Stomach smooth muscle (tissue), 2 donors: ENCODE results near the gene PACRG.

Source experiments
- H3K27ac ChIP-seq: one replicate; pipeline ENCODE4 v1.7.0; 2013; ENCODE audit warnings: mild to moderate bottlenecking, low read length, inconsistent platforms
- H3K27me3 ChIP-seq, 2 donors: one replicate each; pipeline ENCODE4 v1.7.0; 2013; ENCODE audit warnings: low read length in 2 of 2; ENCODE audit not compliant: insufficient read depth in 2 of 2, control insufficient read depth in 1 of 2
- H3K36me3 ChIP-seq, 2 donors: one replicate each; pipeline ENCODE4 v1.7.0; 2013; ENCODE audit warnings: low read length in 2 of 2; ENCODE audit not compliant: control insufficient read depth in 2 of 2, insufficient read depth in 2 of 2
- H3K4me1 ChIP-seq: one replicate; pipeline ENCODE4 v1.7.0; 2013; ENCODE audit warnings: low read length; ENCODE audit not compliant: control insufficient read depth, insufficient read depth
- H3K4me3 ChIP-seq, 2 donors: one replicate each; pipeline ENCODE4 v1.7.0; 2013; ENCODE audit warnings: low read length in 2 of 2
- H3K9ac ChIP-seq, 2 donors: one replicate each; pipeline ENCODE4 v1.7.0; 2013; ENCODE audit warnings: low read length in 2 of 2, mild to moderate bottlenecking in 1 of 2
- H3K9me3 ChIP-seq, 2 donors: one replicate each; pipeline ENCODE4 v1.7.0; 2013; ENCODE audit warnings: low read length in 2 of 2; ENCODE audit not compliant: control insufficient read depth in 2 of 2
- donor health status: healthy.
- donor health status: Pancreatic carcinoma.

PACRG gene

DNA sequence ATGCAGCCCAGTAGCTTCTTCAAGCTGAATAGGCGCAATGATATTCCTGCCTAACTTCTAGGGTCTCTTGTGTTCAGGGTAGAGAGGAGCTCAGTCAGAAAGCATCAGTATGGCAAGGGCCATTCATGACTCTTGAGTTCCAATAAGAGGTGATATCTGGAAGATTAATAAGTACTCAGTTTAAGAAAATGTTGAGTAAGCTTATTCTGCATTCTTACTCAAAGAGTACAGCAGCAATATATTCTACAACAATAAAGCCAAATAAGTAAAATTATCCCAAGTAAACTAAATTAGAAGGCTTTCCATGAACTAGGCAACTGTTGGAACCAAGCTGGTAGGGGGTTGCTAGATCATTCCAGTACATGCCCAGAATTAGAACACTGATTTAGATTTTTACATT lies 303.2 kb downstream of the PACRG start:
- no peaks in the 10 kb centered on the region for H3K4me1 ChIP-seq
- no peaks in the 10 kb centered on the region for H3K36me3 ChIP-seq
- no peaks in the 10 kb centered on the region for H3K27me3 ChIP-seq
- H3K9me3 ChIP-seq, result no peaks in the 10 kb centered on the region
- no peak overlapping the region for H3K4me3 ChIP-seq
- no peak overlapping the region for H3K9ac ChIP-seq
- H3K27ac ChIP-seq, result no peak overlapping the region

DNA sequence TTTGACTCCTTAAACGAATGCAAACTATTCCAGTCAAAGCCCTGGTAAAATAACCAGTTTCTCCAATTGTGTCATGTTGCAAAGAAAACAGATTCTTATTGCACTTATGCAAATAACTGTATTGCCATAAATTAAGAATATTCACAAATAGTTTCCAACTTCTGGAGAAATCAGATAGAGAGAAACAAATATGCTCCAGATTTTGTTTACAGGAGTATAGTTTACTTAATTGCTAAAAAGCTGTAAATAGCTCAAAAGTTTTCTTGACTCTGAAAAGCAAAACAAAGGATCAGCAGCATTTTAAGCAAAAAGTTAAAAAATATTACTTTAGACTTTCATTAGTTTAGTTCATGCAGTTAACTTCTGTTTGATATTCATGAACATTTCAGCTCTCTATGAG lies 304.2 kb downstream of the PACRG start:
- Histone ChIP-seq H3K4me1 (no peaks in the 10 kb centered on the region), H3K27me3 (no peaks in the 10 kb centered on the region), H3K36me3 (no peaks in the 10 kb centered on the region), H3K9ac (no peak overlapping the region), H3K9me3 (no peaks in the 10 kb centered on the region), H3K27ac (no peak overlapping the region), H3K4me3 (no peak overlapping the region)

DNA sequence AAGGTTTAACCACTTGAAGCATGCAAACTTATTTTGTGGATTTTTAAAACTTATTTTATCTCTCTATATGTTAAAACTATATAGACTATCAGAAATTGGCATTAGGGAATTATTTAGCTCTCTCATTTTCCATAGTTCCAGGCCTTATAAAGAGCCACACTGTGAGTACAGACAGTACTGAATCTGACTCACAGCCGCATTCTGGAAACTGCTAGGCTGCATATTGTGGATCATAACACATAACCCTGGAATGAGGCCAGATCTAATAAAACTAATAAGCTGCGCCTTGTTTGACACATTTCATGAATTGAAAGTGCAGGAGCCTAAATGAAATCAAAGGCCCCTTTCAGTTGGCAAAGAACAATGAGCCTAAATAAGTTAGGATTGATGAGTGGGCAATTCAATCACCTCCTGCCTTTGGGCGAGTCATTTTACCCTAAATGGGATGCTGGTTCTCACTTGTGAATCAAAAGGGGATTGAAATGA lies 308.4 kb downstream of the PACRG start:
- Histone ChIP-seq H3K36me3 (no peaks in the 10 kb centered on the region), H3K4me1 (no peaks in the 10 kb centered on the region), H3K9me3 (peaks cover 0 to 3% of the 10 kb centered on the region in 2 donors), H3K9ac (no peak overlapping the region), H3K27ac (no peak overlapping the region), H3K27me3 (no peaks in the 10 kb centered on the region), H3K4me3 (no peak overlapping the region)

DNA sequence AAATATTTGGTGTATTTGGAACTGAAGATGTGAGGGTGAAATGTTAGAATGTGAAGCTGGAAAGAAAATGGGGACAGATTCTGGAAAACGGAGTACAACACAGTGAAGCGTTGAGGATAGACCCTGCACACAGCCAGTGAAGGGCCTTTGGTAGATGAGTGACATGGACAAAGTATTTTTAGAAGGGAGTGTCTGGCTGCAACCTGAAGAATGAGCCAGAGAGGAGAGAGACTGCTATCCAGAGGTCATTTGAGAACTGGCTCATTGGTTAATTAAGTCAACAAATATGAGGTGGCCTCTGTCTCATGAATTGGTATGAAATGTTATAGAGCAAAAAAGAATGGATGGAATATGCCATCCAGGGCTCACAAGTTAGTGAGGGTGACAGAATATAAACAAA lies 310.5 kb downstream of the PACRG start:
- Histone ChIP-seq H3K9ac (no peak overlapping the region), H3K4me3 (no peak overlapping the region), H3K36me3 (no peaks in the 10 kb centered on the region), H3K27ac (no peak overlapping the region), H3K27me3 (no peaks in the 10 kb centered on the region), H3K9me3 (peaks cover 0 to 3% of the 10 kb centered on the region in 2 donors), H3K4me1 (no peaks in the 10 kb centered on the region)

DNA sequence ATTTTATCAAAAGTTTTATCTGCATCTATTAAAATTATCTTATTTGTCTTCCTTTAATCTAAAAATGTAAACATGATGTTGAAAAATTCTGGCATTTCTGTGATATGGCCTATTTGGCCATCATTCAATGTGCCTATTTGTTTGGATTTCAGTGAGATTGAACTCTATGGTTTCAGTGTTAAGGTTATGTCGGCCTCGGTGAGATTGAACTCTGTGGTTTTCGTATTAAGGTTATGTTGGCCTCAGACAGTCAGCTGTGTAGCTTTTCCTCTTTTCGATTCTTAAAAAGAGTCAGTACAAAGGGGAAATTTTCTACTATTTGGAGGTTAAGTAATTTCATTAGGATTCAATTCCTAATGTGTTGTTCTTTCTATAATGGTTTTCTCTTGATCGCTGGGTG lies 320.6 kb downstream of the PACRG start:
- Histone ChIP-seq H3K27me3 (no peaks in the 10 kb centered on the region), H3K4me3 (no peak overlapping the region)

DNA sequence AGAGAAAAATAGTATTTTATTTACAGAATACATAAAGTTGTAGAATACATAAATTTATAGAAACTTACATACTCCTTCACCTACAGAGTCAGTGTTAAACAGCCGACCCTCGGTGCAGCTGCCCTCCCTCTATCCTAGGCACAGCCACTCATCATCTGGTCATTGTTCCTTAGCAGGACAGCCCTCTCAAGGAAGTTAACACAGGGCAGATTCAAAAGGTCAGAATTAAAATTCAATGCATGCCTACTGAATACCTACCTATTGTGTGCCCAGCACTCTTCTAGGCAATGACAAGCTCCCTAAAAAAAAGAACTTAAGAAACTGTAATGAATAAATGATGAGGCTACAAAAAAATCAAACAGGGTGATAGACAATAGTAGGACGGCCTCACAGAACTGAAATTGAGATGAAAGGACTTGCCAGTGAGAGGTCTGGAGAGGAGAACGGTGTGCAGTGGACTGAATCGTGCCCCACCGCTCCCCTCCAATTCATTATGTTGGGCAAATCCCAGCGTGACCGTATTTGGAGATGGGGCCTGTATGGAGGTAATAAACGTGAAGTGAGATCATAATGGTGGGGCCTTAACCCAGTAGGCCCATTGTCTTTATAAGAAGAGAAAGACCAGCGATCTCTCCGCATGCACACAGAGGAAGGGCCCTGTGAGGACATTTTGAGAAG lies 326.0 kb downstream of the PACRG start:
- Histone ChIP-seq H3K9ac (no peak overlapping the region), H3K9me3 (peaks cover 2 to 3% of the 10 kb centered on the region in 2 donors), H3K36me3 (no peaks in the 10 kb centered on the region), H3K27me3 (no peaks in the 10 kb centered on the region), H3K4me3 (no peak overlapping the region), H3K4me1 (no peaks in the 10 kb centered on the region), H3K27ac (no peak overlapping the region)

More for the DNA sequence above, 320.6 kb downstream of the PACRG start:
- Histone ChIP-seq H3K36me3 (no peaks in the 10 kb centered on the region), H3K27ac (no peak overlapping the region), H3K9me3 (no peaks in the 10 kb centered on the region), H3K4me1 (no peaks in the 10 kb centered on the region), H3K9ac (no peak overlapping the region)

DNA sequence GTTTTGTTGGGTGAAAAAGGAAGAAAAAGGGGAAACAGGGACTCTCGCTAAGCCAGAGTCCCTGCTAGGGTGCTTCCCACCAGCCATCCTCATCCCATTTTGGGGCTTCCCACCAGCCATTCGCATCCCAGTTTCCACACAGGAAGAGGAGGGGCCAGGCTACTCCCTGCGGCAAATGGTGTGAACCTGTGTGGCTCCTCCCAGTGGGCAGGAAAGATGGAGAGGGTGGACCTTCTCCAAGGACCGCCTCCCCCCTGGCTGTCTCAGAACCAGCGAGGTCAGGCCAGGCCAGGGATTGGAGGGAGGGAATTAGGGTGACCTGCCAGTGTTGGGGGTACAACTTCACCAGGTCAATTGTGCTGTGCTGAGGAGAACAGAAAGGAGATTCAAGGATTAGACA lies 326.9 kb downstream of the PACRG start:
- no peaks in the 10 kb centered on the region for H3K4me1 ChIP-seq
- H3K9me3 ChIP-seq, result peaks cover 2 to 3% of the 10 kb centered on the region in 2 donors
- no peak overlapping the region for H3K4me3 ChIP-seq
- H3K9ac ChIP-seq, result no peak overlapping the region
- no peaks in the 10 kb centered on the region for H3K36me3 ChIP-seq
- H3K27ac ChIP-seq, result no peak overlapping the region
- no peaks in the 10 kb centered on the region for H3K27me3 ChIP-seq

DNA sequence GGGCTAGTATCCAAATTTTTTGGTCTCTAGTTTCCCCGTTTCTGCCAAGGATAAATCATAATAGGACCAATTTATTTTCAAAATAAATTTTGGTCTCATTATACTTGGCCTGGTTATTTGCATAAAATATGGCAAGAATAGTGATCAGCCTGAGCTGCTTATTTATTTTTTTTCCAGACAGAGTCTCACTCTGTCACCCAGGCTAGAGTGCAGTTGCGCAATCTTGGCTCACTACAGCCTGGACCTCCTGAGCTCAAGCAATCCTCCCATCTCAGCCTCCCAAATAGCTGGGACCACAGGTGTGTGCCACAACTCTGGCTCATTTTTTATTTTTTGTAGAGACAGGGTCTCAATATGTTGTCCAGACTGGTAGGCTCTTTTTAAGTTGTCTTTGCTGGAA lies 329.5 kb downstream of the PACRG start:
- Histone ChIP-seq H3K36me3 (no peaks in the 10 kb centered on the region), H3K4me3 (no peak overlapping the region), H3K9ac (no peak overlapping the region), H3K27me3 (no peaks in the 10 kb centered on the region), H3K4me1 (no peaks in the 10 kb centered on the region), H3K27ac (no peak overlapping the region), H3K9me3 (peaks cover 2 to 3% of the 10 kb centered on the region in 2 donors)

DNA sequence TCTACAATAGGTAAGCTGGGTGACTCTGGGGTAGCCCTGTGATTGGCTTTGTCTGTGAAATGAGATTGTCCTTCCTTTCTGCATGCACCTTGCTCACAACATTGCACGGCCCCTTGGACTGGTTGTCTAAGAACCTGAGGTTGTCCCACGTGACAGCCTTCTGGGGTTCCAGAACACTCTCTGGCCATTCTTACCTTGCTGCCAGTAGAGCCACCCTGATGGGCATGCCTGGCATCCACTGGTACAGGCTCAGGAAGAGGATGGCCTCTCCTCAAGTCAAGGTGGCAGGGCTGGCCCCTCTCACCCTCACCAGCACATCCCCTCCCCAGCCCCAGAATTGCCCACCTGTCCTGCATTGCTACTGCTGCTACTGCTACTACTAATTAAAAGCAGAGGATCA lies 335.0 kb downstream of the PACRG start:
- Histone ChIP-seq H3K9me3 (peaks cover 0 to 2% of the 10 kb centered on the region in 2 donors), H3K4me1 (no peaks in the 10 kb centered on the region), H3K9ac (no peak overlapping the region), H3K27me3 (no peaks in the 10 kb centered on the region), H3K27ac (no peak overlapping the region), H3K36me3 (no peaks in the 10 kb centered on the region), H3K4me3 (no peak overlapping the region)

DNA sequence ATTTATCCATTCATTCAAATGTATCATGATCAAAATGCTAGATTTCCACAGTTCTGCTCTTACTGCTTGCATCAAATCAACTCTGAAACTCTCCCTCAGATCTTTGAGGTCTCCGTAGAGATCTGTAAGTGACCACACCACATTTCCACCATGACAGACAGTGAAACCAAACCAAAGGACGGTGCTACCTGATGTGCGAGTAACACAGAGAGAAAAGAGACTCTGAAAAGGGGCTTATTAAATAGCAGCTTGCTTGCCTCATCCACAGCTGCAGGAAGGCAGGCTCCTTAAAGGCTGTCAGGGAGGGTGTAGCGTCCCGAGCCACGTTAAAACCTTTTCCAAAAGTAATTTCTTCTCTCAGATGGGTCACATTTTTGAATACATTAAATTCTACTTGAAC lies 335.8 kb downstream of the PACRG start:
- Histone ChIP-seq H3K27ac (no peak overlapping the region), H3K27me3 (no peaks in the 10 kb centered on the region), H3K4me3 (no peak overlapping the region), H3K36me3 (no peaks in the 10 kb centered on the region), H3K4me1 (no peaks in the 10 kb centered on the region), H3K9ac (no peak overlapping the region), H3K9me3 (peaks cover 0 to 2% of the 10 kb centered on the region in 2 donors)

DNA sequence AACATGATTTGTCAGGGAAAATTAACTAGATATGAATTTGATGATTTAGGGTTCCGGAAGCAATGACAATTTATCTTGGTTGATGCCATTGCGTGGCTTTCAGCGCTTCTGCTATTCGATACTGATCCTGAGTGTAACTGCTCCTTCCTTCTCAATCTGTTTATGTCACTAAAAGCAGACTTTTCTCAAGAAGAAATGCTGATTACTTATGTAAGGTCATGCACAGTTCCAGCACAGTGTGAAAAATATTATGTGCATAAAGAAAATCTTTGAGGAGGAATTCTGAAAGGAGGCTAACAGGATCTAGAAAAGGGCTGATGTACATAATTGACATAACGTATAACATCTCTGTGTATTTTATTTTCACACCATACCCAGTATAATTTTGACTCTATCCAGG lies 336.6 kb downstream of the PACRG start:
- no peak overlapping the region for H3K27ac ChIP-seq
- no peaks in the 10 kb centered on the region for H3K27me3 ChIP-seq
- H3K9ac ChIP-seq, result no peak overlapping the region
- H3K4me1 ChIP-seq, result no peaks in the 10 kb centered on the region
- no peaks in the 10 kb centered on the region for H3K36me3 ChIP-seq
- H3K4me3 ChIP-seq, result no peak overlapping the region
- H3K9me3 ChIP-seq, result peaks cover 0 to 2% of the 10 kb centered on the region in 2 donors
